HCT116 (cell line): ENCODE measurements around the gene ZNF575. TPM values are rescaled to one million over a fixed set of nuclear protein-coding genes. Genes with fewer than 3 reads are reported as not detected.

ENCODE experiments used
- ATAC-seq: fragments of 200-7000 bp; cut with Tn5 transposase; 2 replicates; pipeline ENCODE4 v1.9.1; 2020; ENCODE audit warnings: mild to moderate bottlenecking, moderate library complexity
- BruUV-seq: library from RNA; stranded (reverse); fragments of 400-500 nt; replicated peaks from 2 replicates; lab custom pipeline; 2021; lab: Mats Ljungman, UMichigan
- CTCF ChIA-PET: fragments of 300-600 bp; sonication (Branson Sonifier 250); formaldehyde crosslinking; loops from one replicate; lab custom pipeline; 2021; ENCODE audit warnings: antibody characterized with exemption; lab: Charles Lee
- POLR2A ChIA-PET: fragments of 300-600, 350-600 bp; sonication (Branson Sonifier 250); formaldehyde crosslinking; loops from one replicate; lab custom pipeline; 2021; ENCODE audit warnings: antibody characterized with exemption; lab: Charles Lee
- RAD21 ChIA-PET, 2 experiments: fragments of 300-600 bp; sonication (Branson Sonifier 250); formaldehyde crosslinking; loops; one replicate each; lab custom pipeline; 2023; ENCODE audit warnings: low total read pairs in 2 of 2; ENCODE audit not compliant: uncharacterized antibody in 2 of 2, unreplicated experiment in 2 of 2, low non-redundant PET in 1 of 2; lab: Charles Lee
- DNase-seq: peaks from one replicate; pipeline ENCODE4 v3.0.0-alpha.2; 2010; ENCODE audit warnings: low read depth, low spot score
- H2AFZ ChIP-seq: fragments of 200-600 bp; shearing (Covaris generic), sonication (generic); 2 replicates; pipeline ENCODE4 v1.6.1; 2017; ENCODE audit warnings: low read depth, mixed run types, mixed read lengths, antibody characterized with exemption, low read length; ENCODE audit not compliant: poor library complexity, severe bottlenecking
- H3K27ac ChIP-seq: 2 replicates; pipeline ENCODE4 v1.5.1; 2012; ENCODE audit warnings: low read depth, low read length
- H3K27me3 ChIP-seq: fragments of 200-600 bp; sonication (generic); 2 replicates; pipeline ENCODE4 v1.6.1; 2016; ENCODE audit warnings: mixed run types, low read length, mixed read lengths; ENCODE audit not compliant: insufficient read depth
- H3K36me3 ChIP-seq, 2 experiments: fragments of 200-500 bp in 1 of 2; fragments of 200-600 bp in 1 of 2; sonication (Bioruptor generic) in 1 of 2; sonication (generic) in 1 of 2; 2 replicates each; pipeline versions ENCODE4 v1.5.1 to v1.6.1; 2014 to 2016; ENCODE audit warnings: low read length in 2 of 2, inconsistent platforms in 1 of 2, mixed read lengths in 1 of 2, mixed run types in 1 of 2; ENCODE audit not compliant: insufficient read depth in 2 of 2, control insufficient read depth in 1 of 2
- H3K4me1 ChIP-seq, 2 experiments: fragments of 200-600 bp in 1 of 2; sonication (generic) in 1 of 2; 2 replicates each; pipeline versions ENCODE4 v1.5.1 to v1.6.1; 2012 to 2017; ENCODE audit warnings: low read length in 2 of 2, inconsistent platforms in 1 of 2, mild to moderate bottlenecking in 1 of 2, mixed read lengths in 1 of 2, mixed run types in 1 of 2, moderate library complexity in 1 of 2; ENCODE audit not compliant: insufficient read depth in 2 of 2, control insufficient read depth in 1 of 2
- H3K4me2 ChIP-seq: fragments of 200-600 bp; sonication (generic); 2 replicates; pipeline ENCODE4 v1.6.1; 2017; ENCODE audit warnings: mixed run types, low read length, mixed read lengths
- H3K4me3 ChIP-seq, 2 experiments: fragments of 200-600 bp in 1 of 2; sonication (generic) in 1 of 2; replicated peaks in 1 of 2; 2 replicates each; pipeline ENCODE4 v1.5.1; 2011 to 2016; ENCODE audit warnings: low read length in 2 of 2, control low read depth in 1 of 2, low read depth in 1 of 2, mild to moderate bottlenecking in 1 of 2, mixed read lengths in 1 of 2, mixed run types in 1 of 2
- H3K79me2 ChIP-seq: fragments of 200-600 bp; sonication (generic); 2 replicates; pipeline ENCODE4 v1.6.1; 2017; ENCODE audit warnings: mild to moderate bottlenecking, mixed run types, low read length, moderate library complexity, mixed read lengths; ENCODE audit not compliant: insufficient read depth
- H3K9ac ChIP-seq: fragments of 200-600 bp; sonication (generic); 2 replicates; pipeline ENCODE4 v1.6.1; 2016; ENCODE audit warnings: low read length, mixed read lengths
- H3K9me2 ChIP-seq: fragments of 200-600 bp; sonication (generic), shearing (Covaris generic); 2 replicates; pipeline ENCODE4 v1.6.1; 2017; ENCODE audit warnings: mixed run types, mild to moderate bottlenecking, moderate library complexity; ENCODE audit not compliant: insufficient read depth
- H3K9me3 ChIP-seq, 2 experiments: fragments of 200-500 bp in 1 of 2; fragments of 200-600 bp in 1 of 2; sonication (Bioruptor generic) in 1 of 2; sonication (generic) in 1 of 2; 2 replicates each; pipeline ENCODE4 v1.6.1; 2014 to 2017; ENCODE audit warnings: low read length in 2 of 2, mixed read lengths in 2 of 2, inconsistent platforms in 1 of 2, low read depth in 1 of 2, mild to moderate bottlenecking in 1 of 2, mixed run types in 1 of 2, moderate library complexity in 1 of 2; ENCODE audit not compliant: control insufficient read depth in 1 of 2, insufficient read depth in 1 of 2
- H4K20me1 ChIP-seq: fragments of 200-600 bp; sonication (generic), shearing (Covaris generic); 2 replicates; pipeline ENCODE4 v1.6.1; 2017; ENCODE audit warnings: mixed run types, mild to moderate bottlenecking, moderate library complexity; ENCODE audit not compliant: insufficient read depth
- CEBPB ChIP-seq: IDR thresholded peaks from 2 replicates; pipeline ENCODE4 v1.6.1; 2012; ENCODE audit warnings: low read depth
- EGR1 ChIP-seq: IDR thresholded peaks from 2 replicates; pipeline ENCODE4 v1.6.1; 2012; ENCODE audit warnings: low read depth
- EZH2 ChIP-seq: fragments of 200-600 bp; sonication (generic); IDR thresholded peaks from 2 replicates; pipeline ENCODE4 v1.6.1; 2017; ENCODE audit warnings: antibody characterized with exemption, mixed run types
- FOSL1 ChIP-seq: IDR thresholded peaks from 2 replicates; pipeline ENCODE4 v1.6.1; 2012; ENCODE audit warnings: low read depth
- RAD21 ChIP-seq: IDR thresholded peaks from 2 replicates; pipeline ENCODE4 v1.6.1; 2012; ENCODE audit warnings: low read depth, mild to moderate bottlenecking
- SIN3A ChIP-seq: IDR thresholded peaks from 2 replicates; pipeline ENCODE4 v1.6.1; 2012; ENCODE audit warnings: low read depth
- TCF7L2 ChIP-seq: IDR thresholded peaks from 2 replicates; pipeline ENCODE4 v1.7.0; 2011; ENCODE audit warnings: borderline replicate concordance, inconsistent platforms; ENCODE audit not compliant: insufficient read depth, insufficient read length; ENCODE audit errors: extremely low read depth
- YY1 ChIP-seq: IDR thresholded peaks from 2 replicates; pipeline ENCODE4 v1.6.1; 2011; ENCODE audit warnings: low read length, low read depth, moderate library complexity, mild to moderate bottlenecking; ENCODE audit not compliant: insufficient replicate concordance; ENCODE audit errors: extremely low read depth
- ZFX ChIP-seq: fragments of 450-650 bp; IDR thresholded peaks from 2 replicates; pipeline ENCODE4 v1.6.1; 2017
- ZNF274 ChIP-seq: fragments of 200-500 bp; sonication (Bioruptor generic); IDR thresholded peaks from 2 replicates; pipeline ENCODE4 v1.6.1; 2014; ENCODE audit warnings: mild to moderate bottlenecking, low read depth, low read length, inconsistent platforms
- intact Hi-C: fragments of 100-400 bp; cut with micrococcal nuclease; formaldehyde crosslinking; loops from 2 replicates; pipeline ENCODE4 v1.10.0; 2022
- total RNA-seq: library from RNA; stranded (reverse); gene quantifications from one replicate; pipeline ENCODE4 v1.2.1, GENCODE V29; 2021; ENCODE audit not compliant: unreplicated experiment
- TF ChIP-seq, protein P1 (sequence below): IDR thresholded peaks from 2 replicates; pipeline ENCODE4 v1.6.1; 2012; ENCODE audit warnings: low read depth
- TF ChIP-seq, protein P2 (sequence below), 3 experiments: fragments of 200-600 bp in 1 of 3; sonication (generic) in 1 of 3; IDR thresholded peaks in 2 of 3; conservative IDR thresholded peaks in 1 of 3; 2 replicates each; pipeline ENCODE4 v1.5.1; 2012 to 2017; ENCODE audit warnings: low read depth in 2 of 3, low read length in 2 of 3, antibody characterized with exemption in 1 of 3, borderline replicate concordance in 1 of 3, control low read depth in 1 of 3, mild to moderate bottlenecking in 1 of 3, mixed read lengths in 1 of 3, mixed run types in 1 of 3, moderate library complexity in 1 of 3; ENCODE audit not compliant: insufficient read depth in 1 of 3
- TF ChIP-seq, protein P3 (sequence below): IDR thresholded peaks from 2 replicates; pipeline ENCODE4 v1.6.1; 2012
- TF ChIP-seq, protein P4 (sequence below): IDR thresholded peaks from 2 replicates; pipeline ENCODE4 v1.6.1; 2011; ENCODE audit warnings: mild to moderate bottlenecking, low read length, moderate library complexity; ENCODE audit not compliant: insufficient replicate concordance; ENCODE audit errors: extremely low read depth

ZNF575 gene
- total RNA-seq, 1 experiment from 2014 or later: 1.9 TPM

DNA sequence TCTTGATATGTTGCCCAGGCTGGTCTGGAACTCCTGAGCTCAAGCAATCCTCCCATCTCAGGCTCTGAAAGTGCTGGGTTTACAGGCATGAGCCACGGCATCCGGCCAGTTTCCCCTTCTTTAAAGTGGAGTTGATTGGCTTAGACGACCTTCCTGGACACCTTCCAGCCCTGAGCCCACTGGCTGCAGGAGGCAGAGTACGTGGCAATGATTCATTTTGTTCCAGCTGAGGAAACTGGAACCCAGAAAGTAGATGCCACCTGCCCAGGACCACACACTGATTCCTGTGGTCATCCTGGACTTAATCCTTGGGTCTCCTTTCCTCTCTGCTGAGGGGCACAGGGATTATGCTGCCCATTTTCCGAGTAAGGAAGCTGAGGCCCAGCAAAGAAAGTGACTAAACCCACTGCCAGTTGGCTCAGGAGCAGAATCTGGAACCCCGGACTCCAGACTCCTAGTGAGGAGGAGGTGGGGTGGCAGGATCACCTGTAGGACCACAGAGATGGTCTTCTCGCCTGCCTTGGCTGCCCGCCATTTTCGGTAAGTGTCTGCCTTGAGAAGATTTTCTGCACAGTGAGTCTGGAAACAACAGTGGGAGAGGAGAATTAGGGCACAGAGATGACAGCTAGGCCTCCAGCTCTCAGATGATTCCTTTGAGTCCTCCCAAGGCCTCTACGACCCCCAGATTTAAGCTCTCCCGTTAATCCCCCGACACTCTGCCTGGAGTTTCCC lies 41.6 kb downstream of the ZNF575 start:
- no peak overlapping the region for H2AFZ ChIP-seq
- intact Hi-C loops: loop anchor here (1.0 kb wide), 1 partner anchor 22 kb away; the partner anchor contains the start of genes IRGQ and ZNF576
- H3K36me3 ChIP-seq: no peaks in the 10 kb centered on the region
- no peaks in the 10 kb centered on the region for H3K9me3 ChIP-seq
- peak overlapping the region; percentile 70 for H3K27ac ChIP-seq
- TF ChIP-seq SIN3A: no peak
- no peak for TF ChIP-seq RAD21
- TF ChIP-seq, protein P1, sequence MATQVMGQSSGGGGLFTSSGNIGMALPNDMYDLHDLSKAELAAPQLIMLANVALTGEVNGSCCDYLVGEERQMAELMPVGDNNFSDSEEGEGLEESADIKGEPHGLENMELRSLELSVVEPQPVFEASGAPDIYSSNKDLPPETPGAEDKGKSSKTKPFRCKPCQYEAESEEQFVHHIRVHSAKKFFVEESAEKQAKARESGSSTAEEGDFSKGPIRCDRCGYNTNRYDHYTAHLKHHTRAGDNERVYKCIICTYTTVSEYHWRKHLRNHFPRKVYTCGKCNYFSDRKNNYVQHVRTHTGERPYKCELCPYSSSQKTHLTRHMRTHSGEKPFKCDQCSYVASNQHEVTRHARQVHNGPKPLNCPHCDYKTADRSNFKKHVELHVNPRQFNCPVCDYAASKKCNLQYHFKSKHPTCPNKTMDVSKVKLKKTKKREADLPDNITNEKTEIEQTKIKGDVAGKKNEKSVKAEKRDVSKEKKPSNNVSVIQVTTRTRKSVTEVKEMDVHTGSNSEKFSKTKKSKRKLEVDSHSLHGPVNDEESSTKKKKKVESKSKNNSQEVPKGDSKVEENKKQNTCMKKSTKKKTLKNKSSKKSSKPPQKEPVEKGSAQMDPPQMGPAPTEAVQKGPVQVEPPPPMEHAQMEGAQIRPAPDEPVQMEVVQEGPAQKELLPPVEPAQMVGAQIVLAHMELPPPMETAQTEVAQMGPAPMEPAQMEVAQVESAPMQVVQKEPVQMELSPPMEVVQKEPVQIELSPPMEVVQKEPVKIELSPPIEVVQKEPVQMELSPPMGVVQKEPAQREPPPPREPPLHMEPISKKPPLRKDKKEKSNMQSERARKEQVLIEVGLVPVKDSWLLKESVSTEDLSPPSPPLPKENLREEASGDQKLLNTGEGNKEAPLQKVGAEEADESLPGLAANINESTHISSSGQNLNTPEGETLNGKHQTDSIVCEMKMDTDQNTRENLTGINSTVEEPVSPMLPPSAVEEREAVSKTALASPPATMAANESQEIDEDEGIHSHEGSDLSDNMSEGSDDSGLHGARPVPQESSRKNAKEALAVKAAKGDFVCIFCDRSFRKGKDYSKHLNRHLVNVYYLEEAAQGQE: no peak
- no peak for TF ChIP-seq ZFX
- no peak for TF ChIP-seq TCF7L2
- no peak for TF ChIP-seq YY1
- TF ChIP-seq, protein P2, sequence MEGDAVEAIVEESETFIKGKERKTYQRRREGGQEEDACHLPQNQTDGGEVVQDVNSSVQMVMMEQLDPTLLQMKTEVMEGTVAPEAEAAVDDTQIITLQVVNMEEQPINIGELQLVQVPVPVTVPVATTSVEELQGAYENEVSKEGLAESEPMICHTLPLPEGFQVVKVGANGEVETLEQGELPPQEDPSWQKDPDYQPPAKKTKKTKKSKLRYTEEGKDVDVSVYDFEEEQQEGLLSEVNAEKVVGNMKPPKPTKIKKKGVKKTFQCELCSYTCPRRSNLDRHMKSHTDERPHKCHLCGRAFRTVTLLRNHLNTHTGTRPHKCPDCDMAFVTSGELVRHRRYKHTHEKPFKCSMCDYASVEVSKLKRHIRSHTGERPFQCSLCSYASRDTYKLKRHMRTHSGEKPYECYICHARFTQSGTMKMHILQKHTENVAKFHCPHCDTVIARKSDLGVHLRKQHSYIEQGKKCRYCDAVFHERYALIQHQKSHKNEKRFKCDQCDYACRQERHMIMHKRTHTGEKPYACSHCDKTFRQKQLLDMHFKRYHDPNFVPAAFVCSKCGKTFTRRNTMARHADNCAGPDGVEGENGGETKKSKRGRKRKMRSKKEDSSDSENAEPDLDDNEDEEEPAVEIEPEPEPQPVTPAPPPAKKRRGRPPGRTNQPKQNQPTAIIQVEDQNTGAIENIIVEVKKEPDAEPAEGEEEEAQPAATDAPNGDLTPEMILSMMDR (IDR thresholded peaks at IDR 0.05 in 2 of 3, conservative IDR thresholded peaks at IDR 0.05 in 1 of 3; ENCODE audit: borderline replicate concordance in 1 of 3, insufficient read depth in 1 of 3, low read depth in 2 of 3, low read length in 2 of 3): no peak
- TF ChIP-seq, protein P3, sequence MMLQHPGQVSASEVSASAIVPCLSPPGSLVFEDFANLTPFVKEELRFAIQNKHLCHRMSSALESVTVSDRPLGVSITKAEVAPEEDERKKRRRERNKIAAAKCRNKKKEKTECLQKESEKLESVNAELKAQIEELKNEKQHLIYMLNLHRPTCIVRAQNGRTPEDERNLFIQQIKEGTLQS: no peak
- no peak for TF ChIP-seq ZNF274
- no peak for TF ChIP-seq CEBPB
- TF ChIP-seq EGR1: no peak
- TF ChIP-seq, protein P4, sequence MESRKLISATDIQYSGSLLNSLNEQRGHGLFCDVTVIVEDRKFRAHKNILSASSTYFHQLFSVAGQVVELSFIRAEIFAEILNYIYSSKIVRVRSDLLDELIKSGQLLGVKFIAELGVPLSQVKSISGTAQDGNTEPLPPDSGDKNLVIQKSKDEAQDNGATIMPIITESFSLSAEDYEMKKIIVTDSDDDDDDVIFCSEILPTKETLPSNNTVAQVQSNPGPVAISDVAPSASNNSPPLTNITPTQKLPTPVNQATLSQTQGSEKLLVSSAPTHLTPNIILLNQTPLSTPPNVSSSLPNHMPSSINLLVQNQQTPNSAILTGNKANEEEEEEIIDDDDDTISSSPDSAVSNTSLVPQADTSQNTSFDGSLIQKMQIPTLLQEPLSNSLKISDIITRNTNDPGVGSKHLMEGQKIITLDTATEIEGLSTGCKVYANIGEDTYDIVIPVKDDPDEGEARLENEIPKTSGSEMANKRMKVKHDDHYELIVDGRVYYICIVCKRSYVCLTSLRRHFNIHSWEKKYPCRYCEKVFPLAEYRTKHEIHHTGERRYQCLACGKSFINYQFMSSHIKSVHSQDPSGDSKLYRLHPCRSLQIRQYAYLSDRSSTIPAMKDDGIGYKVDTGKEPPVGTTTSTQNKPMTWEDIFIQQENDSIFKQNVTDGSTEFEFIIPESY: no peak
- no peak for TF ChIP-seq FOSL1
- no peak for TF ChIP-seq EZH2
- DNase-seq (no peak), ATAC-seq (no peak)
- peaks cover 10% of the 10 kb centered on the region; the same call in 1 of the 2 replicates for H3K79me2 ChIP-seq
- H4K20me1 ChIP-seq: no peaks in the 10 kb centered on the region
- TSS peak; percentile 54 for BruUV-seq
- ChIA-PET RAD21 (no interaction called here), CTCF (interaction anchor here (0.7 kb wide), 1 partner anchor 20 kb away, joined by 3 read pairs; no protein-coding TSS in a partner anchor), POLR2A (interaction anchor here (0.6 to 1.8 kb wide), 2 partner anchors 22 to 29 kb away, joined by 3 to 6 read pairs; partner anchors contain the start of genes IRGQ and ZNF576)
- H3K27me3 ChIP-seq: no peaks in the 10 kb centered on the region
- peaks cover 11 to 14% of the 10 kb centered on the region in 2 experiments for H3K4me1 ChIP-seq
- peak overlapping the region; percentile 81 to 85 for H3K4me3 ChIP-seq
- H3K9ac ChIP-seq: peak overlapping the region; percentile 90
- peak overlapping the region; percentile 89 for H3K4me2 ChIP-seq
- no peaks in the 10 kb centered on the region for H3K9me2 ChIP-seq
